VCaP (cell line): ENCODE results near the gene DLG4.

Source experiments
- H3K27ac ChIP-seq: fragments of 450-650 bp; 2 replicates; pipeline ENCODE4 v1.5.1; 2017
- TF ChIP-seq, protein P1 (sequence below): fragments of 450-650 bp; conservative IDR thresholded peaks from 2 replicates; pipeline ENCODE4 v1.5.1; 2017; ENCODE audit warnings: mild to moderate bottlenecking, moderate library complexity

Gene DLG4

DNA sequence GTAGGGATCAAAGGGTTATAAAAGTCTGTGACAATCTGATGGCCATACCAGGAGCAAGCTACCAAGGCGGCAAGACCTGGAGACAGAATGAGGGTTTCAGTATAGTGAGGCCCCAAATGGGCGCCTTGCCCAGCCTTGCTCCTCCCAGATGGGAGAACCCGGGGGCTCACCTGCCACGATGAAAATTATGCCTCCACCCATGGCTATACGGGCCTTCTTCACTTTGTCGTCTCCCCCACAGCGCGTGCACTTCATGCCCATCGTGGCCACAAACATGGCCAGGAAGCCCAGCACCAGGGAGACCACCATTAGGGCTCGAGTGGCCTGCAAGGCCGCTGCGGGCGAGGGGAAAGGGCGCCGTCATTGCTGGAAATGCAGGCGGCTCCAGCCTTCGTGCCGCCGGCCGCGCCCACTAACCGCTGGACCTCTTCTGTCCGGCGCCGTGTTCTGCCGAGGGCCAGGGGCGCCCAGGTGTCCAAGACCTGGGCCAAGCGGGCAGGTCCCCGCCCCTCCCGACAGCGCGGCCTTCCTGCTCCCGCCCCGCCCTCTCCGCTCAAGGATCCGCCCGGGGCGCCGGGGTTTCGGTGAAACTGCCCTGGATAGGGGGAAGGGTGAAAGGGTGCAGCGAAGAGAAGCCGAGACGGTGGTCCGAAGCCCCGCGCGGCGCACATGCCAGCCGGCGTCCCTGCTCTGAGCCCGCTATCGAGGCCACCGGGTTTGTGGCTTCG is 41.2 kb upstream of the DLG4 start:
- TF ChIP-seq, protein P1, sequence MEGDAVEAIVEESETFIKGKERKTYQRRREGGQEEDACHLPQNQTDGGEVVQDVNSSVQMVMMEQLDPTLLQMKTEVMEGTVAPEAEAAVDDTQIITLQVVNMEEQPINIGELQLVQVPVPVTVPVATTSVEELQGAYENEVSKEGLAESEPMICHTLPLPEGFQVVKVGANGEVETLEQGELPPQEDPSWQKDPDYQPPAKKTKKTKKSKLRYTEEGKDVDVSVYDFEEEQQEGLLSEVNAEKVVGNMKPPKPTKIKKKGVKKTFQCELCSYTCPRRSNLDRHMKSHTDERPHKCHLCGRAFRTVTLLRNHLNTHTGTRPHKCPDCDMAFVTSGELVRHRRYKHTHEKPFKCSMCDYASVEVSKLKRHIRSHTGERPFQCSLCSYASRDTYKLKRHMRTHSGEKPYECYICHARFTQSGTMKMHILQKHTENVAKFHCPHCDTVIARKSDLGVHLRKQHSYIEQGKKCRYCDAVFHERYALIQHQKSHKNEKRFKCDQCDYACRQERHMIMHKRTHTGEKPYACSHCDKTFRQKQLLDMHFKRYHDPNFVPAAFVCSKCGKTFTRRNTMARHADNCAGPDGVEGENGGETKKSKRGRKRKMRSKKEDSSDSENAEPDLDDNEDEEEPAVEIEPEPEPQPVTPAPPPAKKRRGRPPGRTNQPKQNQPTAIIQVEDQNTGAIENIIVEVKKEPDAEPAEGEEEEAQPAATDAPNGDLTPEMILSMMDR = no peak

DNA sequence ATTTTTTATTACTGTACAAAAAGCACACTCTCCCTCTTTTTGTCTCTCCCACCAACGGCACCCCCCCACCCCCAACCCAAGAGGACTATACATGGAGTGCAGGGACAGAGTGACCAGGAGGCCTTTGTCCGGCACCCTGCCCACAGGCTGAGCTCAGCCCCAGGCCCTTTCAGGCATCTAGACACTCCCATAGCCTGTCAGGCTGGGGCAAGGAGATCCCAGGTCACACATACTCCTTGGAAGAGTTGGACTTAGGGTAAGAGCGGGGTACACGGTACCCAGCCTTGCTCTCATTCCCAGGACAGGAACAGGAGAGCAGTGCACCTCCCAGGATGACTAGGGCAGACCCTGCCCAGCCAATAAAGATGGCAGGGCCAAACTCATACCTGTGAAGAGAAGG is 40.5 kb upstream of the DLG4 start:
- TF ChIP-seq, protein P1 = no peak
- peak overlapping the region; percentile 91 for H3K27ac ChIP-seq

More for the DNA sequence above, 41.2 kb upstream of the DLG4 start:
- H3K27ac ChIP-seq = peak overlapping the region; percentile 91

DNA sequence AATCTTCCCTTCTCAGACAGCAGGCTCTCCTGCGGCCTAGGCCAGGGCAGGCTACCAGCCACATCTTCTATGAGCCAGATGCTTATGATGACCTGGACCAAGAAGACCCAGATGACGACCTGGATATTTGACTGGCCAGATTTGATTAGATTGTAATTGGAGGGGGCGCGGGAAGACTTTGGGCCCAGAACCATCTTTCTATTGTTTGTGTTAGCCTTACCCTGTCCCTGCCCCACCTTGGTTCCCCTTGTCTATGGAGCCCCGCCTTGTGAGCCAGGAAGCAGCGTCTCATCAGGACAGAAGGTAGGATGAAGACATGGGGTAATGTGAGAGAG is 39.9 kb upstream of the DLG4 start:
- peak overlapping the region; percentile 21; the same call in 1 of the 2 replicates for H3K27ac ChIP-seq
- TF ChIP-seq, protein P1 = no peak

DNA sequence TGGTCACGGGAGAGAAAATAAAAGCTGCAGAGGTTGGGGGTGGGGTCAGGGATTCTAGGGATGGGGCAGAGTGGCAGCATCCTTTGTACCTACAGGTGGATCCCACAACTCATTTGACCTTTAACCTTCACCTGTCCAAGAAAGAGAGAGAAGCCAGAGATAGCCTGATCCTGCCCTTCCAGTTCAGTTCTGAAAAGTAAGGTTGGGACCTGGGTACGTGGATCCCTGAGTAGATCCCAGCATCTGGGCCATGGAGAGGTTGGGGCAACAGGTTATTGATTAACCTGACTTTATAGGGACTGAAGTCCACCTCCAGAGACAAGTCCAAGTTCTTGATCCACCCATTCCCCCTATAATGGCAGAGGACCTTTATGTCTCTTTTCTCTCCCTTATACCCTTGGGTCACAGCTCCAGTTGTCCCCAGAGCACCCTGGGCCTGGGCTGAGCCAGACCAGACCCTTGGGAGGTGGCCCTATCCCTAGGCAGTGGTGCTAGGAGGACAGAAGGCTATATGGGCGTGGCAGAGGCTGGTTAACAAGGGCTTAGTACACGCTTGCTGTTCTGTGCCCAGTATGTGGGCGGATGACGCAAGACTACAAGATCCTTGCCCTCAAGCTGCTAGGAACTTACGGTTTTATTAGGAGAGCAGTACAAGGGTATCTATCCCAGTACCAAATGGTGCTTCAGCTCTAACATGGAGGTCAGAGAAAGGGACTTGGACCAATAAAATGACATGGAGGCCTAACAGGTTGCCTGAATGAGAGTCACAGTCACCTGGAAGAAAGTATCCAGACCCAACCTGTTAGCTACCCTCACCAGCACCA is 39.3 kb upstream of the DLG4 start:
- TF ChIP-seq, protein P1 = no peak
- H3K27ac ChIP-seq = peak overlapping the region; percentile 21; the same call in 1 of the 2 replicates

DNA sequence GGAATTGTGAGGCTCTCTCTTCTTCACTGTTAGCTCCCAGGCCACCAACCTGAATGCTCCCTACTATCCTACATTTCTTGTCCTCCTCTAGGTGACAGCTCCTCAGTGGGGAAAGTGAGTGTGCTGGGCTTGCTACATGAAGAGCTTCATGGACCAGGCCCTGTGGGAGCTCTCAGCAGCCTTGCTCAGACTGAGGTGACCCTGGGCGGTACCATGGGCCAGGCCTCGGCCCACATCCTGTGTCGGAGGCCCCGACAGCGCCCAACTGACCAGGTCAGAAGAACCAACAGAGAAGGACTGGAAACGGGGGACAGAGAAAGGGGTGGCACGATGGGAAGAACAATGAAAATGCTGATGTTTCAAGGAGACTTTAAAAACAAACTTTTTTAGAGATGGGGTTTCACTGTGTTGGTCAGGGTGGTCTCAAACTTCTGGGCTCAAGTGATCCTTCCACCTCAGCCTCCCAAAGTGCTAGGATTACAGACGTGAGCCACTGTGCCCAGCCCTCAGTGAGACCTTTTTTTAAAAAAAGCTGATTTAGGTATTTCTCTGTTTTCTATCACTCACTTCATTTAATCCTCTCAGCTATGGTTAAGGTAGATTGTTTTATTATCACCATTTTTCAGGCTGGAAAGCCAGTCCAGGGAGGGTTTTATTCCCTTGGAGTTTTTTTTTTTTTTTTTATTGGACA is 37.3 kb upstream of the DLG4 start:
- no peak overlapping the region for H3K27ac ChIP-seq
- TF ChIP-seq, protein P1 = no peak

DNA sequence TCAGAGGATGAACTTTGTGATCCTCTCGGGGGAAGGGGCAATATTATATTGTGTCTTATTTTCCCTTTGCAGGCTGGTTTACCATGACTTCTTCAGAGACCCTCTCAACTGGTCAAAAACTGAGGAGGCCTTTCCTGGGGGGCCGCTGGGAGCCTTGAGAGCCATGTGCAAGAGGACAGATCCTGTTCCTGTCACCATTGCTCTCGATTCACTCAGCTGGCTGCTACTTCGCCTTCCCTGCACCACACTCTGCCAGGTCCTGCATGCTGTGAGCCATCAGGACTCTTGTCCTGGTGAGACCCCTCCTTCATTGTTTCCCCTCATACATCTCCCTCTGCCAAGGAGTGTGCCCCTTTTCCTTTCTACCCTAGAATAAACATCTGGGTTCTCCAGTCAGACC is 34.9 kb upstream of the DLG4 start:
- H3K27ac ChIP-seq = peak overlapping the region; percentile 91
- TF ChIP-seq, protein P1 = no peak

DNA sequence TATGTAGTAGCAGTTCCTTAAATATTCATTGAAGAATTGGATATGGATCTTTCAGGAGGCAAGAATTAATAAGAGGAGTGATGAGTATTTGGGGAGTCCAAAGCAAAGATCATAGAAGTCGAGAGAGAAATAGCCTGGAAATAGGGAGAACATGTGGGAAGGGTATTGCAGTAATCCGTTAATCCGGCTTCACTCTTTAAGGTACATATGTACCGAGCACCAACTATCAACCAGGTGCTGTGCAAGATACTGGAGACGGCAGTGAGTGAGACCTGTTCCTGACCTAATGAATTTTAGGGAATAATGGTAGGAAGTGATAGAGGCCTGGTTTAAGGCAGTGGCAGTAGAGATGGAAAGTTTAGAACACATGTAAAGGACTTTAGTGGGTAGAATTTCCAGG is 33.4 kb upstream of the DLG4 start:
- H3K27ac ChIP-seq = peak overlapping the region; percentile 91
- TF ChIP-seq, protein P1 = no peak
